Adrenal gland (tissue), 12 donors: ENCODE data around the gene NOP14. TPM values are rescaled to one million over a fixed set of nuclear protein-coding genes. Genes with fewer than 3 reads are reported as not detected.

ENCODE experiments used
- DNase-seq, 7 donors: peaks; one replicate each; pipeline ENCODE4 v3.0.0-alpha.2; 2019 to 2020
- H3K27ac ChIP-seq, 5 donors: fragments of 200-600 bp; sonication (generic) in 4 of 5; 1 replicate in 3 of 5; 2 replicates in 2 of 5; pipeline versions ENCODE4 v1.5.1 to v1.8.0; 2016 to 2020; ENCODE audit warnings: mild to moderate bottlenecking in 1 of 5
- H3K27me3 ChIP-seq: fragments of 200-600 bp; 2 replicates; pipeline ENCODE4 v1.8.0; 2021
- H3K36me3 ChIP-seq, 2 donors: fragments of 200-600 bp; replicated peaks in 1 of 2; 1 replicate in 1 of 2; 2 replicates in 1 of 2; pipeline versions ENCODE4 v1.5.1 to v1.8.0; 2018 to 2022
- H3K4me1 ChIP-seq, 2 donors: fragments of 200-600 bp; replicated peaks in 1 of 2; 1 replicate in 1 of 2; 2 replicates in 1 of 2; pipeline versions ENCODE4 v1.5.1 to v1.8.0; 2018 to 2021
- H3K4me3 ChIP-seq, 4 donors: fragments of 200-600 bp; sonication (generic) in 3 of 4; one replicate each; pipeline ENCODE4 v1.5.1; 2016 to 2018
- H3K9me3 ChIP-seq, 3 donors: fragments of 200-600 bp; sonication (generic) in 1 of 3; replicated peaks in 1 of 3; 1 replicate in 2 of 3; 2 replicates in 1 of 3; pipeline versions ENCODE4 v1.5.1 to v1.8.0; 2016 to 2021
- CTCF ChIP-seq, 6 experiments: fragments of 450-650 bp in 4 of 6; fragments of 200-600 bp in 2 of 6; sonication (generic) in 1 of 6; IDR thresholded peaks; 1 replicate in 5 of 6; 2 replicates in 1 of 6; pipeline versions ENCODE4 v1.5.1 to v1.8.0; 2016 to 2021; ENCODE audit warnings: antibody characterized with exemption in 6 of 6, mild to moderate bottlenecking in 2 of 6, moderate library complexity in 1 of 6
- POLR2A ChIP-seq, 2 donors: fragments of 450-650 bp; IDR thresholded peaks; one replicate each; pipeline ENCODE4 v1.6.1; 2017; ENCODE audit warnings: antibody characterized with exemption in 2 of 2, mild to moderate bottlenecking in 2 of 2, moderate library complexity in 1 of 2
- WGBS, 4 donors: extraction: QIAGEN DNeasy Blood & Tissue Kit in 2 of 4; methylation state at CpG; one replicate each; pipeline versions ENCODE4 v1.1.5 to v1.1.7; 2013 to 2017; 5-methylcytosine and 5-hydroxymethylcytosine counted together
- intact Hi-C, 2 donors: fragments of 100-400 bp; cut with DNase I; formaldehyde crosslinking; loops; one replicate each; pipeline versions ENCODE4 v1.14.1 to v1.15.0; 2022 to 2023
- polyA plus RNA-seq, 3 donors: library from polyadenylated mRNA; stranded (reverse); fragments of 200-250 nt in 2 of 3; fragments of 350-450 nt in 1 of 3; fragmentation: Illumina TruSeq in 1 of 3; extraction: RNeasy Lipid Tissue Mini Kit (QIAGEN cat#74804) in 1 of 3; gene quantifications; one replicate each; pipeline ENCODE4 v1.2.3, GENCODE V29; 2013 to 2014
- total RNA-seq, 9 donors: library from RNA; depleted of rRNA in 4 of 9; stranded (reverse); fragments of >200 nt in 4 of 9; fragments of 120-200 nt in 1 of 9; fragmentation: NEBNext Ultra II Directional in 1 of 9; extraction: Animal tissue kit (Norgen Biotek cat#: 25700) in 1 of 9; gene quantifications; one replicate each; pipeline versions ENCODE4 v1.1.0 to v1.2.4, GENCODE V29; 2013 to 2023
- donor health status: healthy with polysubstance abuse.
- donor health status: Bipolar disorder and iron deficiency.
- donor health status: DM: yes; HTN: yes; CAD: no.
- donor health status: DM: no; HTN: no; CAD: no.
- donor health status: DM: no; HTN: no; CAD: no.
- donor health status: DM: yes; HTN: yes; CAD: no.

Gene NOP14
- total and polyA plus RNA-seq, 12 donors = 16.4 to 56.5 (median 25.5) TPM

GRCh38 chr4:2942037-2942531 lies 21.1 kb downstream of the NOP14 start:
- H3K4me3 ChIP-seq = no peak overlapping the region
- DNase-seq = peak in 2 of 7 donors; percentile 19 to 52
- H3K27me3 ChIP-seq = no peaks in the 10 kb centered on the region
- TF ChIP-seq CTCF (IDR thresholded peaks at IDR 0.05) = no peak
- TF ChIP-seq POLR2A (IDR thresholded peaks at IDR 0.05) = no peak
- WGBS, 4 donors = 92 to 94% (median 92%) methylated on average over 17 to 21 of the region's 21 CpGs
- H3K27ac ChIP-seq = no peak overlapping the region
- intact Hi-C loops = no loop called here
- H3K36me3 ChIP-seq = peaks cover 0 to 90% of the 10 kb centered on the region in 2 donors
- peaks cover 4 to 9% of the 10 kb centered on the region in 2 donors for H3K4me1 ChIP-seq
- H3K9me3 ChIP-seq = no peaks in the 10 kb centered on the region

GRCh38 chr4:2941138-2942036 lies 21.8 kb downstream of the NOP14 start:
- peaks cover 0 to 83% of the 10 kb centered on the region in 2 donors for H3K36me3 ChIP-seq
- no peaks in the 10 kb centered on the region for H3K27me3 ChIP-seq
- H3K9me3 ChIP-seq = no peaks in the 10 kb centered on the region
- TF ChIP-seq POLR2A (IDR thresholded peaks at IDR 0.05) (no peak), CTCF (IDR thresholded peaks at IDR 0.05) (no peak)
- no peak overlapping the region for H3K27ac ChIP-seq
- peaks cover 4 to 16% of the 10 kb centered on the region in 2 donors for H3K4me1 ChIP-seq
- intact Hi-C loops = no loop called here
- 89 to 96% (median 93%) methylated on average over 17 to 24 of the region's 24 CpGs for WGBS, 4 donors
- H3K4me3 ChIP-seq = no peak overlapping the region
- peak in 5 of 7 donors; percentile 10 to 51 (median 15) for DNase-seq

GRCh38 chr4:2940267-2941137 lies 22.7 kb downstream of the NOP14 start:
- Histone ChIP-seq H3K4me3 (no peak overlapping the region), H3K36me3 (peaks cover 0 to 77% of the 10 kb centered on the region in 2 donors), H3K9me3 (no peaks in the 10 kb centered on the region), H3K4me1 (peaks cover 8 to 25% of the 10 kb centered on the region in 2 donors), H3K27me3 (no peaks in the 10 kb centered on the region), H3K27ac (peak overlapping the region in 1 of 5 donors; percentile 41)
- DNase-seq = peak in 4 of 7 donors; percentile 11 to 54 (median 22)
- WGBS, 4 donors = 91 to 95% (median 94%) methylated on average over 24 to 29 of the region's 29 CpGs
- intact Hi-C loops = no loop called here
- no peak for TF ChIP-seq POLR2A (IDR thresholded peaks at IDR 0.05)
- TF ChIP-seq CTCF (IDR thresholded peaks at IDR 0.05) = no peak
